VCaP (cell line): ENCODE measurements around the gene DNAI2.

ENCODE experiments used
- H3K27ac ChIP-seq: fragments of 450-650 bp; 2 replicates; pipeline ENCODE4 v1.5.1; 2017
- TF ChIP-seq, protein P1 (sequence below): fragments of 450-650 bp; conservative IDR thresholded peaks from 2 replicates; pipeline ENCODE4 v1.5.1; 2017; ENCODE audit warnings: mild to moderate bottlenecking, moderate library complexity

The DNAI2 gene

DNA sequence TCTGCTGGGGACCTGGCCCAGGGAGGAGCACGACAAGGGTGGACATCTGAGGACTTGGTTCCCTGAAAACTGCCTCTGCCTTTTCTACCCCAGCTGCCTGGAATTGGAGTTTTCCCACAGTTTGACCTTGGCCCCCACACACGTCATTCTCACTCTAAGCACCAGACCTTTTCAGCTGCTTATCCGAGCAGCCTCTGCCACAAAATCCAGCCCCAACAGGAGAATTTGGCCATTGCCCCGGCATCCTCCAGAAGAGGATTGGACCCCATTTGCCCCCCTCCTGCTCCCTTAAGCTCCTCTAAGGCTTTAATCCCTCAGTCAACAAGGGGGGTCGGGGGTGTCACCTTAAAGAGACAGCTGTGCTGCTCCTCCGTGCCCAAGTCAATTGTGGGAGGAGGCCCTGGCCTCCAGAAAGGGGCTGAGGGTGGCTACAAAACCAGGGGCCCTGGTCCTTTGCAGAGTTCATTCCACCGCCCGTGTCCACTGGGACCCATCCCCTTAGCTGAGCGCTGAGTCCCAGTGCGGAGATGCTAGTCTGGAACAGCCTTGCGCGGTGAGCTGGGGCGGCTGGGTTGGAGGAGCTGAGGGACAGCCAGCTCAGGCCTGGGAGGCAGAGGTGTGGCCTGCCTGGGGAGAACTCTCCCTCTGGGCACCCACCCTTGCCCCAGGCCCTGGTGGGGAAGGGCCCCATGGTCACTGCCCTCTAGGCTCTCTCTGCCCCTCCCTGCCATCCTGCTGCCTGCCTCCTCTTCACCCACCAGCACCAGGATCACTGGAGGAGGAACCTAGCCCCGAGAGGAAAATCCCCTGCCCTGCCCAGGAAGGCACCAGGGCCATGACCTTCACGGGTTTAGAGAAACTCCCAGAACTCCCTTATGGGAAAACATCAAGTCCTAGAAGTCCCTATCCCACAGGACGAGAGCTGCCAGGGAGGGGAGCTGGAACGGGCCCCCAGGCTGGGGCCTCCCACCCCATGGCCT lies 41.8 kb upstream of the DNAI2 start:
- TF ChIP-seq, protein P1, sequence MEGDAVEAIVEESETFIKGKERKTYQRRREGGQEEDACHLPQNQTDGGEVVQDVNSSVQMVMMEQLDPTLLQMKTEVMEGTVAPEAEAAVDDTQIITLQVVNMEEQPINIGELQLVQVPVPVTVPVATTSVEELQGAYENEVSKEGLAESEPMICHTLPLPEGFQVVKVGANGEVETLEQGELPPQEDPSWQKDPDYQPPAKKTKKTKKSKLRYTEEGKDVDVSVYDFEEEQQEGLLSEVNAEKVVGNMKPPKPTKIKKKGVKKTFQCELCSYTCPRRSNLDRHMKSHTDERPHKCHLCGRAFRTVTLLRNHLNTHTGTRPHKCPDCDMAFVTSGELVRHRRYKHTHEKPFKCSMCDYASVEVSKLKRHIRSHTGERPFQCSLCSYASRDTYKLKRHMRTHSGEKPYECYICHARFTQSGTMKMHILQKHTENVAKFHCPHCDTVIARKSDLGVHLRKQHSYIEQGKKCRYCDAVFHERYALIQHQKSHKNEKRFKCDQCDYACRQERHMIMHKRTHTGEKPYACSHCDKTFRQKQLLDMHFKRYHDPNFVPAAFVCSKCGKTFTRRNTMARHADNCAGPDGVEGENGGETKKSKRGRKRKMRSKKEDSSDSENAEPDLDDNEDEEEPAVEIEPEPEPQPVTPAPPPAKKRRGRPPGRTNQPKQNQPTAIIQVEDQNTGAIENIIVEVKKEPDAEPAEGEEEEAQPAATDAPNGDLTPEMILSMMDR: no peak
- H3K27ac ChIP-seq: no peak overlapping the region

DNA sequence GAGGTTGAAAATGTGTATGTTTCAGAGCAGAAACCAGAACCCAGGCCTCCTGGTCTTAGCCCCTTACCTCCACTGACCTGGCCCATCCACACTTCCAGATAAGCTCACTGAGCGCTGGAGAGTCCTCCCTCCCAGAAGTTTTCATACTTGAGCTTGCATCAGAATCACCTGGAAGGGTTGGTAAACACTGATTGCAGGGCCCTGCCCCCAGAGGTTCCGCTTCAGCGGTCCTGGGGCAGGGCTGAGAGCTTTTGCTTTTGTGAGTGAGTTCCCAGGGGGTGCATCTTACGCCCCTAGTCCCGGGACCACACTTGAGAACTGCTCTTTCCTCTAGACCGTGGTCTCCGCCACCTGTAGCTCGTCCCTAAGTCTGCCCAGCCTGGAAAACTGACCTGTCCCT lies 40.1 kb upstream of the DNAI2 start:
- no peak overlapping the region for H3K27ac ChIP-seq
- TF ChIP-seq, protein P1: no peak

DNA sequence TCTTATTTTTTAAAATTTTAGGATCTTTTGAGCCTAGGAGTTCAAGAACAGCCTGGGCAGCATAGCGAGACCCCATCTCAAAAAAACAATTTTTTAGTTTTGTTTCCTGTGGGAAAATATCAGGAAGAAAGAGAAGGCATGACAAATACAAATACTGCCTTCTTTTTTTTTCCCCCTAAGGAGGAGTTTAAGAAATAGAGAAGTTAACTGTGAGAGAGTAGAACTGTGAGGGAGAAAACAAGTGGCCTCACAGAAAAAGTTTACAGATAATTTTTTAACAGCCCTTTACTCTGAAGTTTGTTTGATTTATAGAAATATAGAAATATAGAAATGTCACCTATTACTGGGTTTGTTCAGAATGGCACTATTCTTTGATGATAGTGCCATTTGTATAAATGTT lies 39.5 kb upstream of the DNAI2 start:
- TF ChIP-seq, protein P1: no peak
- no peak overlapping the region for H3K27ac ChIP-seq

DNA sequence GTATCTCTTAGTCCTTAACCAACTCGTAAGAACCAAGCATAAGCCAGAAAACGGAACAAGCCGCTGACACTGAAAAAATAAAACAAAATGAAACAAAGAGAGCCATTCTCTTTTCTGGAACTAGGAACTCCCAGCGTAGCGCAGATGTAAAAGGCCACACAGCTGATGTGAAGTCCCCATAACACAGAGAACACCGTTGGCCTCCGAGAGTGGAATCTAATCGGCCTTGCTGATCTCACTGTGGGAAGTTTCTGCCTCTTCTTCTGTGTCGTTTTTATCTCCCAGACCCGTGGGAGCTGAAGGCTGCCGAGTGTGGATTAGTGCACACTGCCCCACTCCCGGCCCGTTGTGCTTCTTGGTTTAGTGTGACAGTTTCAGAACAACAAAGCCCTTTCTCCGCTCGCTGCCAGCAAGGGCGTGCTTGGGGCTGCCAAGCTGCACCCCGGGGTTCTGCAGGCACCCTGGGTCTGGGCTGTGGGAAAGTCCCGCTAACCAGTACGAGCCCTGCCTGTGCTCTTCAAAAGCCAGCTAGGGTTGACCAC lies 38.9 kb upstream of the DNAI2 start:
- TF ChIP-seq, protein P1: no peak

DNA sequence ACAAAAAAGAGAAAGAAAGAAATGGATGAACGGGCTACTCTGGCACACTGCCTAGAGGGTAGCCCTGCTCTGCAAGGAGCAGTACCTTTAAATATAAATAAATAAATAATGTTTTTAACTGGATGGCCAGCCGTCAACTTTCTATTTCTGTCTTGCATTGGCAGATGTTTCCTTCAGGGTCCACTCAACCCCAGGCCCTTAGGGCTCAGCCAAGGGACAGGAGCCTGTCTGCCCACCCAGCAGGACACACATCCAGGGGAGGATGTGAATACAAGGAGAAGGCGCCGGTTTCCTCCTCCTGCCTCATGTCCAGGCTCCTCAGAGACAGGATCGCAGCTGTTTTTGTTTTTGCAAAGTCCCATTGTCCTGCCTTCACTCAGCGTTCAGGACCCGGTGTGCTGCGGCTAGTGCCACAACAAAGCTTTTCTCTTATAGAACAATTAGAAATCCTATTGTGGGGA lies 38.1 kb upstream of the DNAI2 start:
- no peak overlapping the region for H3K27ac ChIP-seq
- TF ChIP-seq, protein P1: no peak

More for the DNA sequence above, 38.9 kb upstream of the DNAI2 start:
- no peak overlapping the region for H3K27ac ChIP-seq

DNA sequence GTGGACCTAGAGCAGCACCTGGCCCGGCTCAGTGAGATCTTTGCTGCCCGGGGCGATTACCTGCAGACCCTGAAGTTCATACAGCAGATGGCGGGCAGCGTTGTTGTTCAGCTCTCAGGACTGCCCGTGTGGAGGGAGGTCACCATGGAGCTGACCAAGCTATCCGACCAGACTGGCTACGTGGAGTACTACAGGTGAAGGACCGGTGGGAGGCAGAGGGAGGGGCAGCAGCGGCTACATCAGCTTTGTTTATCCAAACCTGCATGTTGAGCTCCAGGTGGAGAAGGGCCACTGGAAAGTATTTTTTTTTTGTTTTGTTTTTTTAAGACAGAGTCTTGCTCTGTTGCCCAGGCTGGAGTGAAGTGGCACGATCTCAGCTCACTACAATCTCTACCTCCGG lies 36.7 kb upstream of the DNAI2 start:
- no peak overlapping the region for H3K27ac ChIP-seq
- TF ChIP-seq, protein P1: no peak

DNA sequence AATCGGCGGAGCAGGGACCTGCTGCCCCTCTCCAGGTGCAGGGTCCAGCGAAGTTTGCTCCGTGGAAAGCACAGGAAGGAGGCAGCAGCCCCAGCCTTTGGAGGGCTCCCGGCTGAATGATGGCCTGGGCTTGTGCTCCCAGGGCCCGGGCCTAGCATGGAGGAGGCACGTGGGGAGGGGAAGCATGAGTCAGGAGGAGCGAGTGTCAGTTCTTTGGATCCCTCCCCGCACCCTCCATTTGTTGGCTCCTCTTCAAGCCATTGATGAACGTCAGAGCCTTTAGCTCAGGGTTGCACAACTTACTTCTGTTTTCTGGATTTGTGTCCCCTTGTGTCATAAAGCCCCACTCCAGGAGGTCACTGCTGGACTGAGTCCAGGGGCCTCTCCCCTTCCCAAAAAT lies 34.9 kb upstream of the DNAI2 start:
- TF ChIP-seq, protein P1: no peak
- H3K27ac ChIP-seq: no peak overlapping the region
